D341Med (cell line): ENCODE measurements around the gene AHRR.
"Not testable (repeated sequence)": the region's sequence is repeated elsewhere in the genome, so short reads cannot be mapped to it uniquely, and the experiment has no call there.

ENCODE experiments used
- DNase-seq: peaks from one replicate; pipeline ENCODE4 v3.0.0; 2012; ENCODE audit warnings: low spot score

AHRR gene

DNA sequence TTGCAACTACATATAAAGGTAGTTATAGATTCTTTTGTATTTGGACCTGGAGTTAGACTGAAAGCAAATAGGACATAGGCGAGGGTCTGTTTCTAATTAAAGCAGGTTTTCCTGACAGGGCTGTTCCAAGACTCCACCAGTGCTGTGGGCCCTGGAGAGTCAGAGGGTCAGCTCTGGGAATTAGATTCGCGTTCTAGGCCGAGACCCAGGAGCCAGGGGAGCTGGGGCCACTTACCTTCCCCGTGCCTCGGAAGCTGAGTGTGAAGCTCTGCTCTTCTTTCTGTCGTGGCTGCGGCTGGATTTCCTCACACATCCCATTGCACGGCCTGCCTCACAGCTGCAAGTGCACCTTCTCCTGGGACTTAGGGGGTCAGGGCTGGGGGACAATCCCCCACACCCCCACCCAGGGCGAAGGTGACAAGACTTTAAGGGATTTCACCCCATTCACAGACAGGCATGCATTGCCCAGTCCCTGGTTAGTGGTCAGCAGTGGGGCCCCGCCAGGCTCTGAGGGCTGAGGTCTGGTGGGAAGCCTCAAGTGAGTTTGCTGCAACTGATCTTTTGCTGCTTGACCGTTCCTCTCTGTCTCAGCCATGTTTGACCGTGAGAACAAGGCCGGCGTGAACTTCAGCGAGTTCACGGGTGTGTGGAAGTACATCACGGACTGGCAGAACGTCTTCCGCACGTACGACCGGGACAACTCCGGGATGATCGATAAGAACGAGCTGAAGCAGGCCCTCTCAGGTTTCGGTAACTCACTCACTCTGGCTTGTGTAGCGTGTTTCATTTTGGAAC lies 15.3 kb upstream of the AHRR start:
- DNase-seq, result no peak

DNA sequence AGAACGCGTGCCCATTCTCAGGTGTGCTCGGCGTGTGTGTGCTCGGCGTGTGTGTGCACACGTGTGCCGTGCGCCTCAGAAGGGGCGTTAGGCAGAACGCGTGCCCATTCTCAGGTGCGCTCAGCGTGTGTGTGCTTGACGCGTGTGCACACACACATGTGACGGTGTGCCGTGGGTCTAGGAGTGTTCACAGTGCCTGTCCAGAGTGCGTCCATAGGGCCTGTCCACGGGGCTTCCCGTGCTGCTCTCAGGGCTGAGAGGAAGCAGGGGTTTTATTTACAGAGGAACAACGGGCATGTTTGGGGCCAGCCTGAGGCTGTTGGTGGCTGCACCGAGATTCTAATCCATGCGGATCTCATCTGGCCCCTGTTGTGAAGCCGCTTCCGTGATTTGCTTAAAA lies 14.2 kb upstream of the AHRR start:
- no peak for DNase-seq

DNA sequence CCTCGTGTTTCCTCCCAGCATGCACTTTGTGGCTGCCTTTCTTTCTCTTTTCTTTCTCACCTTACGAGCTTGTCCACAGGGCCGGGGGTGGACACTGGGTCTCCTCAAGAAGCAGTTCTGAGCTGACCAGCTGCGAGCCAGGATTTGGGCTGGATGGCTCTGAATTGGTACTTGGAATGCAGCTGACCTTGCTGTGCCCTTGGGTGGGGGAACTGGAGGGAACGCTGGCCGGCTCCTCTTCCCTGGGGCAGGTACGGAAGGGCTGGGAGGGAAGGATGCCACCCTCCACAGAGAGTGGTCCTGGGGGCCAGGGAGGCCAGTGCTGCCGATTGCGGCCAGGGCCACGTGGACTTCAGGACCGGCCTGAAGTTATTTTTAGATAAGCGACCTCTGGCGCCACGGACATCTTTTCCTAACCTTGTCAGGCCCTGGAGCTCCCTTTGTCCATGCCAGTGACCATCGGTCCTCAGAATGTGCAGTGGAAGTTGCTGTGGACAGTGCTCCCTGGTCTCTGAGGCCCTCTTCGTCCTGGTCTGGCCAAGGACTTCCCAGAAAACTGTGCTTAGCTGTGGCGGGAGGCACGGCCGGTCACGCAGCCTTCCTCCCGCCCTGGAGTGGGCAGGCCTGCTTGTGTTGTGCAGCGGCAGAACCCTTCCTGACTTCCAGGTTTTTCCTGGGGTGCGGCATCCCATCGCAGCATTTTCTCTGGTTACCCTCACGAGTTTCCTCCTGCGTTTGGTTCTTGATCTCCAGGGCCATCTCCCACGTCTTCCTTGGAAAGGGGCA lies 13.5 kb upstream of the AHRR start:
- DNase-seq, result no peak

DNA sequence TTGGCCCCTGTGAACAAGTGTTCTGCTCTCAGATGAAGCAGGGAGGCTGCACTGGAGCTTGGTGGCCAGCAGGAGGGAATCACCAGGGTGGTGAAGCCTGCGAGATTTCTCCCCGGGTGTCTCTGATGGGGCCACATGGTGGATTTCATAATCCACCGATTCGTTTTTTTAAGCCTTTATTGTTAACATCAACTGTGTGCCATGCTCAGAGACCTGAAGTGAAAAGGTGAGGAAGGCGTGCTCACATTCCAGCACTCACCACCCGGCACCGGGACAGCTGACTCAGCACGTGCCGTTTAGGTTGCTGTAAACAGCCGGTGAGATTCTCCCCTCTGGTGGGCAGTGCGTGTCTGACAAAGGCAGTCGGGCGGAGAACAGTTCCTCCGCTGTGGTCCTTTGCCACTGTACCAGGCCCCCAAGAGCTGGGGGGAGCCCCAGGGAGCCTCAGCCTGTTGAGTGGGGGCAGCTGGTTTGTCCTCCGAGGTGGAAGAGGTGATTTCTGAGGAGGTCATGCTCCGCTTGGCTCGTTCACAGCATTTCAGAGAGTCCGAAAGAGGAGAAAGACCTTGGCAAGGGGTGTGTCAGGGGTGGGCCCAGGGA lies 12.7 kb upstream of the AHRR start:
- no peak for DNase-seq

DNA sequence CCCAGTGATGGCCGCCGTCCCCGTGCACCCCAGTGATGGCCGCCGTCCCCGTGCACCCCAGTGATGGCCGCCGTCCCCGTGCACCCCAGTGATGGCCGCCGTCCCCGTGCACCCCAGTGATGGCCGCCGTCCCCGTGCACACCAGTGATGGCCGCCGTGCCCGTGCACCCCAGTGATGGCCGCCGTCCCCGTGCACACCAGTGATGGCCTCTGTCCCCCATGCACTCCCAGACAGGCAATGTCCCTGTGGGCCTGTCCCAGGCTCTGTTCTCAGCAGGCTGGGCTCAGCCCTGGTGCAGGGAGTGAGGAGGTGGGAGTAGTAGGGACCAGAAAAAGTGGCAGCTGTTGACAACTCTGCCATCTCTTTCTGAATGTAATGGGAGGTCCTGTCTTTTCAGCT lies 11.7 kb upstream of the AHRR start:
- DNase-seq, result not testable (repeated sequence)

DNA sequence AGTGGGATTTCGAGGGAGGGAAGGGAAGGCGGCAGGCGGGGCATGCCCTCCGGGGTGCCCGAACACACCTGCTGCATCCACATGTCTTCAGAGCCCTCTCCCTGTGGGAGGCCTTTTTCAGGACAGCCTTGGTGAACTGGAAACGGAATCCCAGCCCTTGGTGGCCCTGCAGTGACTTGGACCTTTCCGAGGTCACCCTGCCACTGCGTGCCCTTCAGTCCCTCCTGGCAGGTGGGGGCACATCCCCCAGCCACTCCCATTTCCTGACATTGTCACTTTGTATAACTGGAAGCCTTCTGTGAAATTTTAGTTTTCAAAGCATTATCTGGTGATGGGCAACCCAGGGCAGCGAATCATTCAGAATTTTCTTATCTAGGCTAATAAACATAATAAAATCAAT lies 11.0 kb upstream of the AHRR start:
- DNase-seq, result no peak

DNA sequence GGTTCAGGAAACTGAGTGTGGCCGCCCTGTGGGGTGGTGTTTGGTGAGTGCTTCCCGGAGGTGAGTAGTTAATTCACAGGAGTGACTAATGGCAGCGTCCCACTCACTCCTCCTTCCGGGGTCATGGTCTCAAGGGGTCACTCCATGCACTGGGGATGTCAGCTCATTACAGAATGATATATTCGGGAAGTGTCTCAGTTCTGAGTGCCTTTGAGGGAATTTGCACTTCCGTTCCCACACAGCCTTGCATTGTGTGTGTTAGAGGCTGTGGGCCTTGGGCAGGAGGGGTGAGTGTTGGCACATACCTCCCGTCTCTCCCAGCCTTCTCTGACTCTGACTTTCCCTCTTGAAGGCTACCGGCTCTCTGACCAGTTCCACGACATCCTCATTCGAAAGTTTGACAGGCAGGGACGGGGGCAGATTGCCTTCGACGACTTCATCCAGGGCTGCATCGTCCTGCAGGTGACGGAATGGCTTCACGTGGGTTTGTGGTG lies 10.5 kb upstream of the AHRR start:
- DNase-seq, result no peak

DNA sequence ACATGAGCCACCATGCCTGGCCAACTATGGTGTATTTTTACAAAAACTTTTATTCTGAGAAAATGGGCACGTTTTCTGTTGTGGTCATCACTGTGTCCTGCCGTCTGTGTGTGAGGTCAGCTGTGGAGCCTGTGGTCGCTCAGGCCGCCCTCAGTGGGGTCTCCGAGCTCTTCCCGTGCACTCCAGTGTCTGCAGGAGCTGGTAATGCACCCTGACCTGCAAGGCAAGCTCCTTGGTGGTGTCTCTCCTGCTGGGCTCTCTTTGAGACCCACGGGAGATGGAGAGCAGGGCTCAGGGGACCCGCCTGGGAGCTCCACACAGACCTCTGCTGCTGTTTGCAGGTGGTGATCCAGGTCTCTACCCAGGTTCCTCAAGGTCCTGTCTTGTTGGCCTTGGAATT lies 9.6 kb upstream of the AHRR start:
- DNase-seq, result no peak

DNA sequence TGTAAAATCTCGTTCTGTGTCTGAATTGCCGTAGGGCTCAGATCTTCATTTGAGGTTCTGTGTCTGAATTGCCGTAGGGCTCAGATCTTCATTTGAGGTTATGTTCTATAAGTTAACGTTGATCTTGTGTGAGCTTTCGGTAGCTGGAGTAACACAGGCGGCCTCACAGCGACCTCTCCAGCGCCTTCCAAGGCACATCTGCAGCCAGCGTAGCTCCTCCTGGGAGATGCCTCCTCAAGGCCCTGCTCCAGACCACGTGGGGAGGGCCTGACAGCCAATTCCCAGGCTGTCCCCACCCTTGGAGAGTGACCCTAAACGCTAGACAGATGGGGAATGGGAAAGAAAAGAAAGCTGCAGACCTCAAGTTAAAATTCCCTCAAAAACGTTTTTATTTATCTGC lies 8.7 kb upstream of the AHRR start:
- DNase-seq, result no peak

DNA sequence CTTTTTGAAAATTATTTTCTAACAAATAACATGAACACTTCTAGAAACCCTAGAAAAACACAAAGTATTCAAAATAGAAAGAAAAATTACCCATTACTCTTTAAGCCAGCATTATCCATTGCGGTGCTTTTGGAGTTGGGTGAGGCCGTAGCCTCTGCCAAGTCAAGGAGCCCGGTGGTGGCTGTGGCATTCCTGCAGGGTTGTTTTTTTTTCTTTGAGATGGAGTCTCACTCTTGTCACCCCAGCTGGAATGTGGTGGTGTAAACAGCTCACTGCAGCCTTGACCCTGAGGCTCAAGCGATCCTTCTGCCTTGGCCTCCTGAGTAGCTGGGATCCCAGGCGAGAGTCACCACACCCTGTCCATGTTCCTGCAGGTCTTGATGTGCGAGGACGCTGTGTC lies 8.2 kb upstream of the AHRR start:
- DNase-seq, result no peak

DNA sequence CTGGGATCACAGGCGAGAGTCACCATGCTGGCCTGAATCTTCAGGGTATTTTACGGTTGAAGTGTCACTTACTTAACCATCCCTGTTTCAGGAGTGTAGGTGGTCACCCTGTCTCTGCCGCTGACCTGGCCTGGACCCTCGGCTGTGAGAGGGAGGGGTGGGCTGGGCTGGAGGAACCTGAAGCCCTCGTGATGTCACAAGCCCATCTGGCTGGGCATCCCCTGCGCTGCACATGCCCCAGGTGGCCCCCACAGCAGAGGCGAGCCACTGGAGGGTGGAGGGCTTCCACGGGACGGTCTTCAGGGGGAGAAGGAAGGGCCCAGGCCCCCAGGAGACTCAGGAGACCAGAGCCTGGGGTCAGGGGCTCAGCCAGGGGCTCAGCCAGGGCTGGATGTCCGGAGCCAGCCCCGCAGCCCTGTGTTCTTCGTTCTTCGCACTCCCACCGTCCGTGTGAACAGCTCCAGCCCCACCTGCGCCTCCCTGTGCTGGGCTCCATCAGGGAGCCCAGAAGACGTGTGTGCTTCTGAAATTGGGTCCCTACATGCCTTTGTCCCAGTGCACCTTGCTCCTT lies 7.6 kb upstream of the AHRR start:
- peak; percentile 41 for DNase-seq

DNA sequence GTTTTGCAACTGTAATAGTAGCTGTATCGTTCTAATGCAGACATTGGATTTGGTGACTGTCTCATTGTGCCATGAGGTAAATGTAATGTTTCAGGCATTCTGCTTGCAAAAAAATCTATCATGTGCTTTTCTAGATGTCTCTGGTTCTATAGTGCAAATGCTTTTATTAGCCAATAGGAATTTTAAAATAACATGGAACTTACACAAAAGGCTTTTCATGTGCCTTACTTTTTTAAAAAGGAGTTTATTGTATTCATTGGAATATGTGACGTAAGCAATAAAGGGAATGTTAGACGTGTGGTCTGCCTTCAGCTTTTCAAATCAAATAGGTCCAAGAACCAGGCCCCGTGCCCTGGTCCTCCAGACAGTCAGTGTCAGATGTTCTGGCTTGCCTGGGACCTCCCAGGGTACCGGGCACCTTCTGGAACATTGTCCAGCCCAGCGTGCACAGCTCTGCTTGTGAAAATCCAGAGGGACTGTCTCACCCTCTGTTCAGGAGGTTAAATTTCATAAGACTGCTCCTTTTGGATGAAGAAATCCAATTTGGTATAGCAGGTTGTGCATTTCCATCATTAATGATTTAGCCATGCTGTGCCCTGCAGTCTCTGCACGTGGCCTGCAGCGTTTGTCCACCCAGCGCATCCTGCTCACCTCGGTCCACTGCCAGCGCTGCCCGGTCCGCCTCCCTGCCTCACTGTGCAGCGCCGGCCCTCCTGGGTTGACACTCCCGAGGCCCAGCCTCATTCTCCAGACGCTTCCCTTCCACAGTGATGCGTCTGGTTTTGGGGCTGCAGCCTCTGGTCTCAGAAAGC lies 6.6 kb upstream of the AHRR start:
- DNase-seq, result peak; percentile 27

DNA sequence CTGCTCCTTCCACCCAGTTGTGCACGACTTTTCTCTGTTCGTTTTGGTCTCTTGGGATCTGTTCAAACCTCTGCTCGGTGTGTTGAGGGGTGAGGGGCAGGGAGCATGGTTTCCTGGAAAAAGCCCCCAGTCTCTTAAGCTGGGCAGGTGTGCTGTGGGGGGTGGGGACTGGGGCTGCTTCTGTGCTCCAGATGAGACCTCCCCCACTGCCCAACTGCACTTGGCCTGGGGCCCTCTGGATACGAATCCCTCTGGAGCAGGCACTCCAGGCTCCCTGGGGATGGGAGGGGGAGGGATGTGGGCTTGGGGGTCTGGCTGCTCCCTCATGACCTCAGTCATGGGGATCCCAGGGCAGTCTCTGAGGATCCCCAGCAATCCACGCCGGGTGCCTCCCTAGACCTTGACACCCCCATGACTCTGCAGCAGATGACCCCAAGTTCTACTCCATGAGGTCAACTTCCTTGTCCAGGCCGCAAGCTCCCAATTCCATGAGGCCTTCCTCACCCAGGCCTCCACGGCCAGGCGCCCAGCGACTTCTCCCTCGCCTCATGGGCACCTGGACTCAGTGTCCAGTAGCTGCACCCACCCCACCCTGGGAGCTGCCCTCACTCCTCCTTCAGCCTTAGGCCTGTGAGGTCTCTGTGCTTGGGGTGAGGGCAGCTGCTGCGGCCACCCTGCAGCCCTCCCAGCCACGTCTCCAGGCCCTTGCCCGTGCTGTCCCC lies 5.9 kb upstream of the AHRR start:
- no peak for DNase-seq

DNA sequence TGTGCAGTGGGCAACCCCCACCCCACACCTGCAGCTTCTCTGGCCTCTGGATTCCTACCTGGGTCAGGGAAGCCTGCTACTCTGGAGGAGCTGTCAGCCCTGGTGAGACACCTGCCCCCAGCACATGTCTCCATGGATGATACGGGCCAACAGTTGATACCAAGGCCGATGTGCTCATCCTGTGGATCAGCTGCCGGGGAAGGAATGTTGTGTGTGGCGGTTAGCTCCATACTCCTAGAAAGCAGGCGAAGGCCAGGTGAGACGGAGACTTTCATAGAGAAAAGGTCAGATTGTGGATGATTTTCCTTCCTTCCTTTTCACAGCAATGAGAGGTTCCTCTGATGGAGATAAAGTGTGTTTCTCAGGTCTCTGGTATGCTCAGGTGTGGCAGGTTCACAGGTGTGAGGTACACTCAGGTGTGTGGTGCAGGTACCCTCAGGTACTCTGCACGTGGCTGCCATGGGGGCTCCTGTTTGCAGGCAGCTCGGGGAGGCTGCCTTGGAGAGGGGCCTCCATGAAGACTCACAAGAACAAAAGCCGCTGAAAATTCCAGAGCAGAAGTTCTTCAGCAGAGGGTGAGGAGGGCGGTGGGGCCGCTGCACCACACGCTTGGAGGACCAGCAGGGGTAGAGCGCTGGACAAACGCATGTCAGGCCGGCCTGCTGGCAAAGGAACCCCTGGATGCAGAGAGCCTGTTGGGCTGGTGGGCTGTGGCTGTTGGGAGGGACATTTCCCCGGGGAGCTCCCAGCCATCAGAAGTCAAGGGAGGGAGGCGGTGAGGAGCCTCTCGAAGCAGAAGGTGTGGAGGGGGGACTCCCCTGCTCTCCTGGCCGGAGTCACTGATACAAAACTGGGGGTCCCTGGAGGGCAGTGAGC lies 5.1 kb upstream of the AHRR start:
- peak; percentile 29 for DNase-seq

DNA sequence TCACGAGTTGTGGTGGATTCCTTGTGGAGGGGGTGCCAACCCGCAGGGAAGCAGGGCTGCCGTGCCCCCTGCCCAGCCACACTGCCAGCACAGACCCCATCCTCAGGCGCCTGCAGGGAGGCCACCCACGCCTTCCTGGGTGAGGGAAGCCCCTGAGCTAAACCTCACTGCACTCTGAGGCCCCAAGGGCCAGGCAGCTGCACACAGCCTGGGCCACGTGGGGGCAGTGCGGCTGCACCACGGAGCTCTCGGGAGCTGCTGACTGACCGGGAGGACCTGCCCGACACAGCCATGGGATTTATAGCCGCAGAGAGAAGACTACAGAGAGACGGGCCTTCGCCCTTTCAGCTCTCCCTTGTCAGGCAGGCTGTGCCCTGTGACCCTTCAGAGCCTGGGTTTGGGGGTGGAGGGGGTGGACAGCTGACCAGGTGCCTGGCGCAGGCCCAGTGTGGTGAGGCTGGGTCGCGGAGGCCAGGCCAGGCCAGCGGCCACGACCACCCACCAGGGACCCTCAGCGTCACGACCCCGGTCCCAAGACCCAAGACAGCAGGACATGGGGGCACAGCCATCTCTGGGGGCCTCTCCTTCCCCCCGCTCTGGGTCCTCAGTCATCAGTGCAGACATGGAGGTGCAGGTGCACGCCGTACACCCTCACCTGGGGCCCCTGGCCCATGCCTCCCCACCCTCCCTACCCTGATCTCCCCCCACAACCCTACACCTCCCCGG lies 4.3 kb upstream of the AHRR start:
- DNase-seq, result peak; percentile 38

DNA sequence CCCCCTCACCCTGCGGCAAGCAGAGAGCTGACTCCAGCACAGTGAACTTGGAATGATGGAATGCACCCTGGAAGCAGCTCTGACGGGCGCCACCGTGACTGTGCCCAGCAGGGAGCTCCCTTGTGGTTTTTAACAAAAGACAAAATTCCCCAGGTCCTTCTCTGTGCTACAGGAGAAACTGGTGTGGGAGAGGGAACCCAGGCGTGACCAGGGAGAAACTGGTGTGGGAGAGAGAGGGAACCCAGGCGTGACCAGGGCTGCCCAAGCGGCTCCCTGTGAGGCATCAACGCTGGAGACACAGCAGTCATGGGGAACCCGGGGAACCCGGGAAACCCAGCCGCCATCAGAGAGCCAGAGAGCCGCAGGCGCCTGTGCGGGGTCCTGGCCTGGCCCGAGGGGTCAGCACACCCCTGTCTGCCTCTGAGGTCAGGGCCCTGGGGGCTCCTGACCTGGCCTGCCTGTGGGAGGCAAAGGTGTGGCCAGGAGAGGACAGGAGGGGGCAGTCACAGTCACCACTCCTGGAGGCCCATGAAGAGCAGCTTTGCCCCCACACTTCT lies 3.1 kb upstream of the AHRR start:
- DNase-seq, result peak; percentile 36

DNA sequence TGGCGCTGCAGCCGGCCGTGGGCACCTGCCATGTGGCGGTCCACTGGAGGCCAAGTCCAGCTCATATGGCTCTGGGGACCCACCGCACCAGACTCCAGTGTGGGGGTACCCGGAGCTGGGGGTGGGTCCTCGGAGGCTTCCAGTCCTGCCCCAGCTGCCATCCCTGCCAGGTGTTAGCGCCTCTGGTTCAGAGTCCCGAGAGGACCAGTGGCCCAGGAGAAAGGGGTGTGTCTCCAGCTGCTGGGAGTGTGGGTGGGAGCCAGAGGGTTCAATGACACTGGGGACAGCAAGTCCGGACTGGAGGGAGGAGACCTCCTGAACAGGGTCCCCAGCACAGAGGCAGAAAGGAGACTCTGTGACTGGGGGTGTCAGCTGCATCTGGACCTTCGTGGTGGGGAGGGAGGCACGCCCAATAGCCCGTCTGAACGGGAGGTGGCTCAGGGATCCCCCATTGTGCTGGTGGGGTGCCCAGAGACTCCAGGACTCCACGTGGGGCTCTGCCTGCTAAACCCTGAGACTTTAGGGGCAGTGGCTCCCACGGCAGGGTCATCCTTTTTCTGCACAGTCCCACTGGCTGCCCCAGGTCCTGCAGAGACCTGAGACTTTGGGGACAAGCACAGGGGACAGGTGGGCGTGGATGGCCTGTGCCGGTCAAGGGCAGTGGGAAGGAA lies 2.4 kb upstream of the AHRR start:
- DNase-seq, result peak; percentile 36

DNA sequence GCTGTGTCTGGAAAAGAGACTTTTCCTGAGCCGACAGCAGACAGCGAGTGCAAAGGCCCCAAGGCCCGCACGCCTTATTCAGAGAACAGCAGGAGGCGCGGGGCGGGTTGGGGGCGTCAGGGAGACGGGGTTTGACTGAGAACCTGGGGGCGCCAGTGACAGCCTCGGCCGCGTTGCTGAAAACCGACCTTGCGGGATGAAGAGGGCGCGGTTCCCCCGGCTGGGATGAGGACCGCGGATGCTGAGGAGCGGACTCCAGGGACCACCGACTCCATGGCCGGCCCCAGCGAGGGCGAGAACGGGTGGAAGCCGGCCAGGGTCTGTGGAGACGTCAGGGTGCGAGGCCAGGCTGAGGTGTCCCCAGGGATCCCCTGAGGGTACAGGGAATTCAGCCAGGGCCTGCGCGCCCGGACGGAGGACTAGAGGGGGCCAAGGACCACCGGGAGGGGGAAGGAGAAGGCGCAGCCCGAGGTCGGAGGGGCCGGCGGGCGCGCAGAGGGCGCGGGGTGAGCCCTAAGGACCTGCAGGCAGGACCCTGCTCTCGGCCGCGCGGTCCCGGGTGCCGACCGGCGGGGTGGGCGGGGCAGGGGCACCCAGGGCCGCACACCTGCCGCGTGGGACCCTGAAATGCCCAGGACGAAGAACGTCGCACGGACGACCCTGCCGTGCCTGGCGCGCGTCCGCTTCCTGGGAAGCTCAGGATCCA lies 837 bp upstream of the AHRR start:
- DNase-seq, result peak; percentile 45
